Peyer's patch (tissue), 4 donors: ENCODE measurements around the gene LGALS12. TPM values are rescaled to one million over a fixed set of nuclear protein-coding genes. Genes with fewer than 3 reads are reported as not detected.
"Not testable (repeated sequence)": the region's sequence is repeated elsewhere in the genome, so short reads cannot be mapped to it uniquely, and the experiment has no call there.

ENCODE experiments used
- DNase-seq, 3 donors: peaks; one replicate each; pipeline ENCODE4 v3.0.0-alpha.2; 2017 to 2019
- H3K27ac ChIP-seq, 4 donors: fragments of 200-600 bp; sonication (generic); one replicate each; pipeline ENCODE4 v1.5.1; 2016 to 2019
- H3K27me3 ChIP-seq, 2 donors: fragments of 200-600 bp; sonication (generic); one replicate each; pipeline ENCODE4 v1.5.1; 2019
- H3K36me3 ChIP-seq, 3 donors: fragments of 200-600 bp; sonication (generic); one replicate each; pipeline ENCODE4 v1.5.1; 2016 to 2019
- H3K4me1 ChIP-seq, 4 donors: fragments of 200-600 bp; sonication (generic); one replicate each; pipeline ENCODE4 v1.5.1; 2016 to 2019
- H3K4me3 ChIP-seq, 4 donors: fragments of 200-600 bp; sonication (generic); 1 replicate in 3 of 4; 2 replicates in 1 of 4; pipeline ENCODE4 v1.5.1; 2016 to 2019; ENCODE audit warnings: mild to moderate bottlenecking in 1 of 4
- H3K9me3 ChIP-seq, 4 donors: fragments of 200-600 bp; sonication (generic); one replicate each; pipeline ENCODE4 v1.5.1; 2016 to 2019; ENCODE audit warnings: mild to moderate bottlenecking in 1 of 4
- CTCF ChIP-seq, 6 experiments: fragments of 450-650 bp in 4 of 6; fragments of 200-600 bp in 2 of 6; sonication (generic) in 1 of 6; IDR thresholded peaks; one replicate each; pipeline ENCODE4 v1.5.1; 2017 to 2019; ENCODE audit warnings: antibody characterized with exemption in 6 of 6, mild to moderate bottlenecking in 3 of 6, moderate library complexity in 1 of 6
- POLR2A ChIP-seq, 2 donors: fragments of 450-650 bp; IDR thresholded peaks; one replicate each; pipeline ENCODE4 v1.5.1; 2017; ENCODE audit warnings: antibody characterized with exemption in 2 of 2, mild to moderate bottlenecking in 2 of 2, moderate library complexity in 2 of 2
- total RNA-seq, 4 donors: library from RNA; depleted of rRNA; stranded (reverse); fragments of >200 nt; gene quantifications; one replicate each; pipeline ENCODE4 v1.1.0, GENCODE V29; 2016

LGALS12 gene
- total RNA-seq, 4 donors from 2014 or later, result 0.53 TPM; not detected in 3

- Histone ChIP-seq H3K4me1 (no peaks in the 10 kb centered on the region), H3K9me3 (no peaks in the 10 kb centered on the region), H3K36me3 (no peaks in the 10 kb centered on the region), H3K27ac (no peak overlapping the region), H3K27me3 (no peaks in the 10 kb centered on the region), H3K4me3 (no peak overlapping the region)
- no peak for DNase-seq
- no peak for TF ChIP-seq POLR2A (IDR thresholded peaks at IDR 0.05)
- no peak for TF ChIP-seq CTCF (IDR thresholded peaks at IDR 0.05)
These were observed 11.3 kb downstream of the LGALS12 start for GRCh38 chr11:63517156-63517555.

GRCh38 chr11:63518548-63518947 is 12.7 kb downstream of the LGALS12 start:
- TF ChIP-seq POLR2A (IDR thresholded peaks at IDR 0.05), result no peak
- TF ChIP-seq CTCF (IDR thresholded peaks at IDR 0.05), result no peak
- Histone ChIP-seq H3K9me3 (no peaks in the 10 kb centered on the region), H3K27me3 (no peaks in the 10 kb centered on the region), H3K27ac (peak overlapping the region in 2 of 4 donors; percentile 2 to 29), H3K4me1 (no peaks in the 10 kb centered on the region), H3K4me3 (no peak overlapping the region), H3K36me3 (no peaks in the 10 kb centered on the region)
- DNase-seq, result no peak

- H3K27ac ChIP-seq, result no peak overlapping the region
- H3K9me3 ChIP-seq, result no peaks in the 10 kb centered on the region
- H3K36me3 ChIP-seq, result no peaks in the 10 kb centered on the region
- TF ChIP-seq CTCF (IDR thresholded peaks at IDR 0.05), result no peak
- no peak for TF ChIP-seq POLR2A (IDR thresholded peaks at IDR 0.05)
- no peak for DNase-seq
- no peaks in the 10 kb centered on the region for H3K27me3 ChIP-seq
- no peak overlapping the region for H3K4me3 ChIP-seq
- H3K4me1 ChIP-seq, result no peaks in the 10 kb centered on the region
These were observed 14.8 kb downstream of the LGALS12 start for GRCh38 chr11:63520606-63521170.

GRCh38 chr11:63521896-63522295 is 16.0 kb downstream of the LGALS12 start:
- DNase-seq, result no peak
- TF ChIP-seq POLR2A (IDR thresholded peaks at IDR 0.05) (no peak), CTCF (IDR thresholded peaks at IDR 0.05) (no peak)
- Histone ChIP-seq H3K27me3 (no peaks in the 10 kb centered on the region), H3K4me3 (no peak overlapping the region), H3K27ac (no peak overlapping the region), H3K4me1 (no peaks in the 10 kb centered on the region), H3K36me3 (no peaks in the 10 kb centered on the region), H3K9me3 (no peaks in the 10 kb centered on the region)

GRCh38 chr11:63523151-63523550 is 17.3 kb downstream of the LGALS12 start:
- H3K4me1 ChIP-seq, result no peaks in the 10 kb centered on the region
- no peaks in the 10 kb centered on the region for H3K9me3 ChIP-seq
- no peaks in the 10 kb centered on the region for H3K27me3 ChIP-seq
- H3K4me3 ChIP-seq, result no peak overlapping the region
- H3K27ac ChIP-seq, result no peak overlapping the region
- TF ChIP-seq CTCF (IDR thresholded peaks at IDR 0.05) (no peak), POLR2A (IDR thresholded peaks at IDR 0.05) (no peak)
- no peak for DNase-seq
- no peaks in the 10 kb centered on the region for H3K36me3 ChIP-seq

GRCh38 chr11:63527667-63528066 is 21.8 kb downstream of the LGALS12 start:
- H3K27ac ChIP-seq, result no peak overlapping the region

GRCh38 chr11:63528156-63528555 is 22.3 kb downstream of the LGALS12 start:
- peaks cover 0 to 14% (median 0%) of the 10 kb centered on the region in 4 donors for H3K4me1 ChIP-seq
- not testable (repeated sequence) for H3K27me3 ChIP-seq, H3K4me3 ChIP-seq, H3K36me3 ChIP-seq, DNase-seq, H3K27ac ChIP-seq, H3K9me3 ChIP-seq

More at GRCh38 chr11:63527667-63528066, 21.8 kb downstream of the LGALS12 start:
- H3K27me3 ChIP-seq, result no peaks in the 10 kb centered on the region
- no peaks in the 10 kb centered on the region for H3K36me3 ChIP-seq
- DNase-seq, result no peak
- no peaks in the 10 kb centered on the region for H3K9me3 ChIP-seq
- TF ChIP-seq POLR2A (IDR thresholded peaks at IDR 0.05) (no peak), CTCF (IDR thresholded peaks at IDR 0.05) (no peak)
- peaks cover 0 to 14% (median 0%) of the 10 kb centered on the region in 4 donors for H3K4me1 ChIP-seq
- H3K4me3 ChIP-seq, result no peak overlapping the region

- not testable (repeated sequence) for H3K27me3 ChIP-seq, H3K4me3 ChIP-seq, H3K36me3 ChIP-seq, H3K9me3 ChIP-seq, H3K27ac ChIP-seq, DNase-seq
- peaks cover 0 to 14% (median 0%) of the 10 kb centered on the region in 4 donors for H3K4me1 ChIP-seq
These were observed 22.9 kb downstream of the LGALS12 start for GRCh38 chr11:63528729-63529278.
